GM21576 (cell line): ENCODE data around the gene TGM6.

Experiments
- ATAC-seq: cut with Tn5 transposase; IDR thresholded peaks from one replicate; pipeline ENCODE4 v1.9.1; 2021; ENCODE audit warnings: mild to moderate bottlenecking, moderate library complexity; ENCODE audit not compliant: unreplicated experiment

The TGM6 gene

GRCh38 chr20:2380601-2381000, at the start of gene TGM6:
Gene TGM6 (plus strand): TSS chr20:2380901. CDS start chr20:2380969, 68 bp downstream.
- no peak for ATAC-seq

- no peak for ATAC-seq
These were observed 49.6 kb upstream of the TGM6 start for GRCh38 chr20:2331106-2331505.

DNA sequence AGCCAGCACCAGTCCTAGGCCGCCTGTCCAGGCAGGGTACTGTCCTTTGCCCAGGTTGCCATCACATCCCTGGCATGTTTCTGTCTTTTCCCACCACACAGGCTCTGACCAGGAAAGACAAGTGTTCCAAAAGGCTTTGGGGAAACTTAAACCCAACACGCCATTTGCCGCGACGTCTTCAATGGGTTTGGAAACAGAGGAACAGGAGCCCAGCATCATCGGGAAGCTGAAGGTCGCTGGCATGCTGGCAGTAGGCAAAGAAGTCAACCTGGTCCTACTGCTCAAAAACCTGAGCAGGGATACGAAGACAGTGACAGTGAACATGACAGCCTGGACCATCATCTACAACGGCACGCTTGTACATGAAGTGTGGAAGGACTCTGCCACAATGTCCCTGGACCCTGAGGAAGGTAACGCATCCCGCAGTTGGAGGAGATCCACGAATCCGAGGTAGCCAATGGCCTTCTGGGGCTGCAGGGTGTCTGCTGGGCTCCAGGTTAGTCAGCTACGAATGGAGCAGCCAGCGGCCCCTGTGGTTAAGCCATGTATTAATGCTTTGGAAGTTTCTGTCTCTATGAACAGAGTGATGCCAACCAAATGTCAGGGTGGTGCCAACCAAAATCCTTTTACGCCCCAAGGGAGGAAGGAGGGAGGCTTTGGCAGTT, 48.7 kb upstream of the TGM6 start:
- no peak for ATAC-seq

DNA sequence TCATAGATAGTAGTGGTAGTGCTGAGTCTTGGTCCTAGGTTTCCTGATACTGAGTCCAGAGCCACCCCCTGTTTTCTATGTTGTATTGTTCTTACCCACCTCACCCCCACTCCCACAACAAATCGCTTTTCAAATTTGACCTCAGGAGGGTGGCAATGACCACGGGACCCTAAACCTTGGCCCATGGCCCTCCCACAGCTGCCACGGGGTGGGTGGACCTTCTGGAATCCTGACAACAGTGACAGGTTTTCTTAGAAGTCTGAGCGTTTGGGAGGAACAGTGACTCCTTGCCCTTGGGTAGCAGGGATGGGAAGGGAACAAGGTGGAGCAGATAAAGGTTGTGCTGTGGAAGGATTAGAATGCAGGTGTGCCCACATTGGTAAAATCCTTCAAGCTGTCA, 48.0 kb upstream of the TGM6 start:
- no peak for ATAC-seq

DNA sequence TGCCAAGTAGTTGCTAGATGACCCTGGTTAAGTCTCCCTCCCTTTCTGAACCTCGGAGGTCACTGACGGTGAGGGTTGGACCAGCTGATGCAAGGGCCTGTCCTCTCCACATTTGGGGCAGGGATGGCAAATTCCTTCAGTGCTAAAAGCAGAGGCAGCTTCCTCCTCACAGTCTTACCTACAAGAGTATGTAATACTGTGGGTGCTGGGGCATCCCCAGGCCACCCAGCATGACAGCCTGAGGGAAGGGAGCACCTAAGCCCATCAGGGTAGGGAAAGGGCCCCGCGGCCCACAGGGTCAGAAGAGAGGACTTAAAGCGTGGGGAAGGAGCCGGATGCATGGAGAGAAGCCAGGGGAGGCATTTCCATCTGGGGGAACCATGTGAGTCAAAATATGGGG, 46.9 kb upstream of the TGM6 start:
- ATAC-seq = no peak

- ATAC-seq = no peak
These were observed 45.4 kb upstream of the TGM6 start for GRCh38 chr20:2335096-2335870.

DNA sequence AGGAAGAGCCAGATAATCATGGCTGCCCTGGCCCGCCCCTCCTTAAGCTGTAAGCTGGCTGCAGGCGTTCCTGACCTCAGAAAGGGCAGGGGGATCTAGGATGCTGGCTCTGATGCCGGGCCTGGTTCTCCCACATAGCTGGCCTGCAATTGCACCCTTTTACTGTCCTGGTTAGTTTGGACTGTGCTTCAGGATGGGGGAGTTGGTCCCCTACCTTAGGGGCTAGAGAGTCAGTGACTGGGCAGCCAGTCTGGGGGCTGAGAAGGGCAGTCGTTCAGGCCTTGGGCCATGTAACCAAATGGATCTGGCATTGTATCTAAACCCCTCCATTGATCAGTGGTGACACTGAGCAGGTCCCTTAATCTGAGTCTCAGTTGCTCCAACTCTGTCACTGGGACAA, 44.2 kb upstream of the TGM6 start:
- no peak for ATAC-seq

- no peak for ATAC-seq
These were observed 43.6 kb upstream of the TGM6 start for GRCh38 chr20:2337142-2337541.

DNA sequence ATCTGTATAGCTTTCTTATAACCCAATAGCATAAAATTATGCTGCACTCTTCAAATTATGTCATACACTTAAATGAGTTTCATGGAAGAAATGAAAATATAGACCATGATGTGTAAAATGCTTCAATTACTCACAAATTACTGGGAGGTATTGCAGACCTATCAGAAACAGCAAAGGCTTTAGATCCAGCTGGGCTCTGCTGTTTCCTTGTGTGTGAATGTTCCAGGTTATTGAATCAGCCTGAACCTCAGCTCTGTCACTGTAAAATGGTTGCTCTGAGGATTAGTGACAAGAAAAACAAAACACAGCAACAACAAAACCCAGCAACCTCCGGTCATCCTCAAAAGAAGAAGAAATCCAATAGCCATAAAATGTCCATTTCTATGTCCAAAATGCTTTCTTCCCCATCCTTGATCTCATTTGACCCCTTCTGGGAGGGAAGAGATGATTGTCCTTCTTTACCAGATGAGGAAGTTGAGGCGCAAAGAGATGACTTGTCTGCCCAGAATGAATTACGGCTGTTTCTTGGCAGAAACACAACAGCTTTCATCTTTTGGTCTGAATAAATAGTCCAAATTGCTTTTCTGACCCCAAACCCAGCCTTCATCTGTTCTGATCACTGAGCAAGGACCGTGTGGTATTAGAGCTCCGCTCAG, 42.2 kb upstream of the TGM6 start:
- no peak for ATAC-seq

DNA sequence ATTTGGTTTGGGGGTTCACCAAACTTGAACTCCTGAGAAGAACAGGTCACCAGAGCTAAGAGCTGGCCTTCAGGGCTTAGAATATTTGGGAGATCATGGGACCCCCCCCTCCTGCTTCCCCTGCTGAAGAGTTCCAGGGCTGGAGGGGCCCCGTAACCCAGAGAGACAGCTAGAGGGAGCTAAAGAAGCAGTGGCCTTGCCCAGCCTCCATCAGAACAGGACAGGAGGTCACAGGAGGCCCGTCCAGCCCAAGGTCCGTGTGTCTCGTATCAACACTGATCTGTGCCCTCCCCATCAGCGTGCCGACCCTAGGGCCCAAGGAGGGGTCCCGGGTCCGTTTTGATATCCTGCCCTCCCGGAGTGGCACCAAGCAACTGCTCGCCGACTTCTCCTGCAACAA, 40.6 kb upstream of the TGM6 start:
- no peak for ATAC-seq

- ATAC-seq = no peak
These were observed 39.9 kb upstream of the TGM6 start for GRCh38 chr20:2340823-2341222.

DNA sequence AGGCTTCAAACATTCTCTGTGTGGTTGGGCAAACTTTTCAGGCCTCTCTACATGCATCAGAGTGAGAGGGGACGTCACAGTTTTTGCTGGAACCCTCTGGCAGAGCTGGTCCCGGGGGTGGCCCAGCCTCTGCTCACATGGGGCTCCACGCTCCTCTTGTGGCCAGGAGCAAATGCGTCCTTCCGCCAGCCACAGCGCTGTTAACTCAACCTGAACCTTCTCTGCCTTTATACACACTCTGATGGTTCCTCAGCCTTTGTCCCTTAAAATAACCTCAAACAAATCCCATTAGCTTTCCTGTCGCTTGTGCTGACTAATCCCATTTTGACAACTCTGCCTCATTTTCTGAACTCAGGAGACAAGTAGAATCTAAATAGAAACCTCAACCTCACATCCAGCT, 39.4 kb upstream of the TGM6 start:
- ATAC-seq = no peak

DNA sequence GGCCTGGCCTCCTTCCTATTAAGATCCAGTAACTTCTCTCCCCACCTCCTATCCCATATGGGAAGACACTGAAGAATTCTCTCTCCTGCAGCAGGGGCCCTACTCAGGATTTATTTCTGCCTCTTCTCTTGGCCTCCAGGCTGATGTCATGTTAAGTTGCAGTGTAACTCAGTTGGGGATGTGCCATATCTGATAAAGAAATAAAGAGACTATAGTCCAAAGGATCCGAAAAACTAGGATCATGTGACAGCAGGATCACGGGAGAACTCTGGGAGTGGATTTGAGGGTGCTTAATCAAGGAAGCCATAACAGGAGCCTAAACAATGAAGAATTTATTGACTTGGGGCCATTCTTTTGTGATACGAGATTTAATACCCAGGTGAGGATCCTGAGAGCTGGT, 38.5 kb upstream of the TGM6 start:
- ATAC-seq = no peak

- ATAC-seq = no peak
These were observed 34.5 kb upstream of the TGM6 start for GRCh38 chr20:2346188-2346587.

- no peak for ATAC-seq
These were observed 32.4 kb upstream of the TGM6 start for GRCh38 chr20:2348336-2348735.

DNA sequence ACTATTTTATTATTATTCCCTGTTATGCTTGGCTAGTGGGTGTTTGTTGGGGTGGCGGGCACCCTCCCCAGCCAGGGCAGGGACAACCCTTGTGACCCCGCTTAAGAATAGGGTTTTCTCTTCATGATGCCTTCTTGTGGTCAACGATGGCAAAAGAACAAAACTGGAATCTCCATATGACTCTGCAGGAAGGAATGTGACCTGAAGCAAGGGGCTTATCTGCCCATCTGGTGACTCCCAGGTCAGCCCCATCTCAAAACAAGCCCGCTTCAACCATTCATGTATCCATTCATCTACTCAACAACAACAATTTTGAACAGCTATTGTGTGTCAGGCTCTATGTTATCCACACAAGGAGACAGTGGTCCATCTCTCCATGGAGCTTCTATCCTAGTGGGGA, 30.9 kb upstream of the TGM6 start:
- no peak for ATAC-seq

DNA sequence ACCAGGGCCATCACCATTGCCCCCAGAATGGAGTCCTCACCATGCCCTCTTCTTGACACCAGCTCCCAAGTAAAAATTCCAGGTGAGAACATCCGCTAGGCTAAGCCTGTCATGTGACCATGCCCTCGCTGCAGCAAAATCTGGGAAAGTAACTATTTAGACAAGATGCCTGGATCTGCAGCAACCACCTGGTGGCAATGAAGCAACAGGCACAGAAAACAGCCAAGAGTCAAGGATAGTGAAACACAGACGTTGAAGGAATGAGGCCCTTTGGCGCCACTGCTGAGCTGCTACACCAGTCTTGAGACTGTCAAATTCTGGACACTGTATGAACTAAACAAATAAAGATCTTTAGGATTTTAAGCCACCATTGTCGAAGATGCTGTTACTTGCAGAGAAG, 30.1 kb upstream of the TGM6 start:
- no peak for ATAC-seq

GRCh38 chr20:2353231-2353630, 27.5 kb upstream of the TGM6 start:
- no peak for ATAC-seq

GRCh38 chr20:2357114-2357513, 23.6 kb upstream of the TGM6 start:
- ATAC-seq = no peak

DNA sequence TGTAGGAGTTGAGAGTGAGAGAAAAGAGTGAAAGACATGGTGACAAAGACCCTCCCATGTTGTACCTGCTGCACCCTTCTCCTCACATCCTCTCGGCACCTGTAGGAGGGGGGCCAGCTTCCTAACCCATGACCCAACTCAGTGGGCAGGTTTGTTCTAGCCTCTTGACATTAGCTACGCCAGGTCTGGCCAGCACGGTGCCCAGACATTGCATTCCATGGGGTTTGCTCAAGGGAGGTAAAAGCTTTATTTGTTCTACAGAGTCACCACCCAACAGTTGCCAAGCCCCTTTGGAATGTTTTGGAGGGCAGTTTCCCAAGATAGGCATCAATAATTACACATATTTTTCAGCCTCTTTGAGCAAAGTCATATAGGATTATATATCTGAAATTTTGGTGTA, 22.7 kb upstream of the TGM6 start:
- no peak for ATAC-seq

DNA sequence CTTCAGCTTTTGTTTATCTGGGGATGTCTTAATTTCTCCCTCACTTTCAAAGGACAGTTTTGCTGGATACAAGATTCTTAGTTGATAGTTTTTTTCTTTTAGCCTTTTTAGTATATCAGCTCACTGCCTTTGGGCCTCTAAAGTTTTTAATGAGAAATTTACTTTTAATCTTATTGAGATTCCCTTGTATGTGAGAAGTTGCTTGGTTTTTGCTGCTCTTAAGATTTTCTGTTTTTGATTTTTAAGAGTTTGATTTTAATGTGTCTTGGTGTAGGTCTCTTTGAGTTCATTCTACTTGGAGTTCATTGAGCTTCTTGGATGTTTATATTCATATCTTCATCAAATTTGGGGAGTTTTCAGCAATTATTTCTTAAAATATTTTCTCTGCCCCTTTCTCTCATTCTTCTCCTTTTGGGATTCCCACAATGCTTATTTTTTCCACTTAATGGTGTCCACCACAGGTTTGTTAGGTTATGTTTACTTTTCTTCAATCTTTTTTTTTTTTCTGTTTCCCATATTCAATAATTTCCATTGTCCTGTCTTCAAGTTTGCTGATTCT, 19.6 kb upstream of the TGM6 start:
- ATAC-seq = no peak

- ATAC-seq = no peak
These were observed 17.5 kb upstream of the TGM6 start for GRCh38 chr20:2363187-2363586.
